ENCODE measurements around the gene ANKRD10.

DNA sequence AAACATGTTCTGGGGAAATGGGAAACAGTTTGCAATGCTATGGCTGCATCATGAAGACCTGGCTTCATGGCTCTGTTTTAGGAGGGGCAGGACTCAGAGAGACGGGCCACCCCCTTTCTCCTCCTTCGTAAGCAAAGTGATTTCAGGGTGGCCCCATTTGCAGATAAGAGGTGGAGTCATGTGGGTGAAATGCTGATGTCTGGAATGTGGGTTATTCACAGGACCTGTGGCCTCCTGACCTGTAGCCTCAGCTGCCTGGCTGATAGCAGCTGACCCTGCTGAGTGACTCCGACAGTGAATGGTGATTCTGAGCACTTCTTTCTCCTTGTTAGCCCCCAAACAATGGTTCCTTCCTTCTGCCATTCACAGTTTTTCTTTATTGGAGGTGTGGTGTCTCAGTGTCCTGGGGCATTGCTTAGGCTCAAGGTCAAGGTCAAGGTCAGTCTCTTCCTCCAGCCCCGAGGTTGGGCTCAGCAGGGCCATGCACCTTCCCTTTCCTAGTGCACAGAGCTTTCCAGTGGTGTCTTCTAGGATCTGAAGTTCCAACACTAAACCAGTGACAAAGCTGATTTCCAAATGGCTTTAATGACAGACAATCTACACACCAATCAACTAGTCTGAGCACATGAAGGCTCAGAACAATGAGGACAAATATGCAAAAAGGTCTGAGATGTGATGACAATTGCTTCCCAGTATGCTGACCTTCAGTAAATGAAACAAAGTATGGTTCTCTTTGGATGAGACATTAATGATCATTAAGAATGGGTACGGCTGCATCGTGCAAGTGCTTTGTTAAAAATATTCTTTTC, 49.6 kb upstream of the ANKRD10 start:
- TF ChIP-seq, protein P1, sequence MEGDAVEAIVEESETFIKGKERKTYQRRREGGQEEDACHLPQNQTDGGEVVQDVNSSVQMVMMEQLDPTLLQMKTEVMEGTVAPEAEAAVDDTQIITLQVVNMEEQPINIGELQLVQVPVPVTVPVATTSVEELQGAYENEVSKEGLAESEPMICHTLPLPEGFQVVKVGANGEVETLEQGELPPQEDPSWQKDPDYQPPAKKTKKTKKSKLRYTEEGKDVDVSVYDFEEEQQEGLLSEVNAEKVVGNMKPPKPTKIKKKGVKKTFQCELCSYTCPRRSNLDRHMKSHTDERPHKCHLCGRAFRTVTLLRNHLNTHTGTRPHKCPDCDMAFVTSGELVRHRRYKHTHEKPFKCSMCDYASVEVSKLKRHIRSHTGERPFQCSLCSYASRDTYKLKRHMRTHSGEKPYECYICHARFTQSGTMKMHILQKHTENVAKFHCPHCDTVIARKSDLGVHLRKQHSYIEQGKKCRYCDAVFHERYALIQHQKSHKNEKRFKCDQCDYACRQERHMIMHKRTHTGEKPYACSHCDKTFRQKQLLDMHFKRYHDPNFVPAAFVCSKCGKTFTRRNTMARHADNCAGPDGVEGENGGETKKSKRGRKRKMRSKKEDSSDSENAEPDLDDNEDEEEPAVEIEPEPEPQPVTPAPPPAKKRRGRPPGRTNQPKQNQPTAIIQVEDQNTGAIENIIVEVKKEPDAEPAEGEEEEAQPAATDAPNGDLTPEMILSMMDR (IDR thresholded peaks at IDR 0.05), result no peak
- TF ChIP-seq POLR2A (IDR thresholded peaks at IDR 0.05), result no peak

Data from Peyer's patch (tissue), 4 donors.